H7 (cell line): ENCODE measurements around the gene MYO7B. TPM values are rescaled to one million over a fixed set of nuclear protein-coding genes. Genes with fewer than 3 reads are reported as not detected.

ENCODE experiments used
- DNase-seq: peaks from one replicate; pipeline ENCODE4 v3.0.0; 2012
- H3K27me3 ChIP-seq: 2 replicates; pipeline ENCODE4 v1.6.0; 2011; ENCODE audit warnings: mild to moderate bottlenecking, low read length; ENCODE audit not compliant: control insufficient read depth, insufficient read depth
- H3K36me3 ChIP-seq: replicated peaks from 2 replicates; pipeline ENCODE4 v1.5.1; 2011; ENCODE audit warnings: low read length; ENCODE audit not compliant: control insufficient read depth, insufficient read depth
- H3K4me3 ChIP-seq: 2 replicates; pipeline ENCODE4 v1.5.1; 2011; ENCODE audit warnings: low read depth, mild to moderate bottlenecking, control low read depth, low read length, moderate library complexity; ENCODE audit not compliant: insufficient read depth
- total RNA-seq: library from RNA; depleted of rRNA; stranded (reverse); fragments of >200 nt; shearing (Covaris generic); gene quantifications from 2 replicates; pipeline ENCODE4 v1.2.3, GENCODE V29; 2014

The MYO7B gene
- total RNA-seq, 1 experiment from 2014 or later: not detected

DNA sequence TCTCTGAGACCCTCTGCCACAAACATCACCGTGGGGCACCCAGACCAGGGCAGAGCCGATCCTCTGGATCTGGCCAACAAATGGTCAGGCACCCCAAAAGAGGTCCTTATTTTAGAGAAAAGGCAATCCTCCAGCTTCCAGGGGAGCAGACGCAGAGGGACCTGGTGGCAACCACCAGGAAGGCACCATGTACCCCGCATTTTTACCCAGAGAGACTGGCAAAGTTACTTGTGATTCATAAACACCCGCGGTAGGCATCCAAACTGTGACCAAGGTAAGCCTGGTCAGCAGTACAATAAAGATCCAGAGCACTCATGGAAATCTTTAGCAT lies 129.4 kb downstream of the MYO7B start:
- Histone ChIP-seq H3K36me3 (no peaks in the 10 kb centered on the region), H3K27me3 (peaks cover 12% of the 10 kb centered on the region; the same call in 1 of the 2 replicates), H3K4me3 (no peak overlapping the region; the same call in 1 of the 2 replicates)
- no peak for DNase-seq

DNA sequence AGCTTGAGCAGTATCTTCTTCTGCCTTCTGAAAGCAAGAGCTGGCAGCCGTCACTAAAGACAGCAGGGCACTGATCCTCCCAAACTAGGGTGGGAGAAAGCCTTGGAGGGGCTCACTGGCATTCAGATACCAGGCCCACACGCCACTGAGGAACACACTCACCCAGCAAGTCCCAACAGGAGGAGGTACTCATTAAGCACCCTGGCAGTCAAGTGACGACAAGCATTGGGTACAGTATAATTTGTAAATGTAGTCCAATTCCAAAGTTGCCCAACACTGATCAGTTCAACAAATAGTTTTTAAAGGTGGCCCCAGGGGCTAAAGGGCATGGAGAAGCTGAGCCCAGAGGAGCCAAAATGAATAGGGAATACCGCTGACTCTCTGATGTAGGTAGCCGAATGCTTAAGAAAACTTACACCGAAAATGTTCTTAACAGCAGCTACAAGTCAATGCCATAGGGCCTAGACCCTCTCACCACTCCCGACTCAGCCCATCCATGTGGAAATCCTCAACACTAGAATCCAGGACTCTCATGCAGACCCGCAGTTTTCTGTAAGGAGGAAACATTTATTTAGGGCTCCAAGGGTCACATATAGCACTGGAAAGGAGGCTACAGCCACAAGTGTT lies 129.9 kb downstream of the MYO7B start:
- H3K27me3 ChIP-seq: peaks cover 12% of the 10 kb centered on the region; the same call in 1 of the 2 replicates
- H3K4me3 ChIP-seq: no peak overlapping the region
- H3K36me3 ChIP-seq: no peaks in the 10 kb centered on the region
- DNase-seq: peak; percentile 35

DNA sequence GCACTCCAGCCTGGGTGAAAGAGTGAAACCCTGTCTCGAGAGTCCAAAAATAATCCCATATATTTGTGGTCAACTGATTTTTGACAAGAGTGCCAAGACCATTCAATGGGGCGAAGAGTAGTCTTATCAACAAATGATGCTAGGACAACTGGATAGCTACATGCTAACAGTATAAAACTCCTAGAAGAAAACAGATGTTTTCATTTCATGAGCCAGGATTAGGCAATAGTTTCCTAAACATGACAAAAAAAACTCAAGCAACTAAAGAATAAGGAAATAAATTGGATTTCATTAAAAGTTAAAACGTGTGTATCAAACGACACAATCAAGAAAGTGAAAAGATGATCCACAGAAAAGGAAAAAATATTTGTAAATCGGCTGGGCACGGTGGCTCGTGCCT lies 133.6 kb downstream of the MYO7B start:
- Histone ChIP-seq H3K27me3 (peaks cover 17% of the 10 kb centered on the region), H3K36me3 (no peaks in the 10 kb centered on the region), H3K4me3 (no peak overlapping the region)
- no peak for DNase-seq

DNA sequence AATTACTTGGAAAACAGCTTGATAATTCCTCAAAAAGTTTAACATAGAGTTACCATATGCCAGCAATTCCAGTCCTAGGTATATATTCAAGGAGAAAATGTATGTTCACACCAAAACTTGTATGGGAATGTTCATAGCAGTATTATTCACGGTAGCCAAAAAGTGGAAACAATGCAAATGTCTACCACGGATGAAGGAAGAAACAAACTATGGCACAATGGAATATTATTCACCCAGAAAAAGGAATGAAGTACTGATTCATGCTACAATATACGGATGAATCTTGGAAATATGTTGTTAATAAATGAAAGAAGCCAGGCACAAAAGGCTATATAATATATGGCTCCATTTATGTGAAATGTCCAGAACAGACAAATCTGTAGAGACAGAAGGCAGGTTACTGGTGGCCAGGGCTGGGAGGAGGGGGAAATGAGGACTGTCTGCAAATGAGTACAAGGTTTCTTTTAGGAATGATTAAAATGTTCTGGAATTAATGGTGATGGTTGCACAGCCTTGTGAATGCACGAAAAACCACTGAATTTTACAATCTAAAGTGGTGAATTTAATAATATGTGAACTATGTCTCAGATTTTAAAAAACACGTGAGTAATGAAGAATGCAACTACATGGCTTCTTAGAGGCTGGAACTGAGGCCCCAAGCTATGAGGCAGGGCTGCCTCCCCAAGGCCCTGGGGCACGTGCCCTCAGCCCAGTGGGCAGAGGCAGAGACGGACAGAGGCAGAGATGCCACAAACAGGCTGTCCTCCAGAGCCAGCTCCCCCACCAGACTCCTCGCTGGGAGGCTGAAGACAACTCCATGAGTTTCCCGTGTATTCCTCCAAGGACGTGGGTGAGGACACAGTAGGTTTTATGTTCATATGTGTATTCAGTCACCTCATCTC lies 134.8 kb downstream of the MYO7B start:
- Histone ChIP-seq H3K36me3 (no peaks in the 10 kb centered on the region), H3K27me3 (peaks cover 18% of the 10 kb centered on the region), H3K4me3 (no peak overlapping the region)
- no peak for DNase-seq

DNA sequence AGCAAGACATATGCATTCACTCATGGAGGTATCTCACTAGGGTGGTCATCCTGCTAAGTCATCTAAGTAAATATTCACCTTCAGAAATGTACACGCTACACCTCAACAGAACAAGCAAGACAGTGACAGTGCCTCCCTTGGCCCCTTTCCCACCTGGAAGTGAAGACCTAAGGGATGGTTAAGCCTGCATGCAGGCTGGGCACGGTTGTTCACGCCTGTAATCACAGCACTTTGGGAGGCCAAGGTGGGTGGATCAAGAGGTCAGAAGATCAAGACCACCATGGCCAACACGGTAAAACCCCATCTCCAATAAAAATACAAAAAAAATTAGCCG lies 135.4 kb downstream of the MYO7B start:
- no peaks in the 10 kb centered on the region for H3K36me3 ChIP-seq
- no peak overlapping the region for H3K4me3 ChIP-seq
- DNase-seq: no peak
- peaks cover 24% of the 10 kb centered on the region for H3K27me3 ChIP-seq

DNA sequence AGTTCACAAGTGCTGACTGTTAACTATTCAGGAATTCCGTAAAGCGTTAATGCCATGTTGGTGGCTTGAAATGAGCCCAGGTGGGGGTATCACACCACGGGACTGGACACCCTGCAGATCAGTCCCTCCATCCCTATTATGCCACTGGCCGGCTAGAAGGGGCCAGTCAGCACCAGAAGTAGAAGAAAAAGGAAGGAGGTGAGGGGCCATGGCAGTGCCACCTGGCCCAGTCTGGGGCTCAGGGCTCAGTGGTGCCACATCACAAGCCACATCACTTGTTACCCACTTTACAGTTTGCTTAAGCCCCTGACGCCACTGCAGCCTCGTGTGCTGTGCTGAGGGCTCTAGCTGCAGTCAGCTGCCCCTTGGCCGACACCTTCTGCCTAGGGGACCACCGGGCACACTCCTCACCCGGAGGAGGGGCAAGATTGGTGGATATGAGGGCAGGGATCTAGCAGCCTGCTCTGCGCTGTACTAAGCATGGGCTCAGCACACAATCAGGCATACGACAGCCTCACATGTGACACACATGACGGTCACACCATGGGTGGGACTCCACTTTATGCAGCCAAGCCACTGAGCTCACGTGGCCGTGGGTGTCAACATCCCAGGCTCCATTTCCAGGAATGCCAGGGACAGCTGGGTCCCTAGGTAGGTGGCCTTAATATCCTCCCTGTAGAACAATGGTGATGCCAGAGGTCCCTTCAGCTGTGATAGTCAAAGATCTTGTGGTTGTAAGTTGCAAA lies 136.2 kb downstream of the MYO7B start:
- peaks cover 30% of the 10 kb centered on the region for H3K27me3 ChIP-seq
- H3K4me3 ChIP-seq: no peak overlapping the region
- no peaks in the 10 kb centered on the region for H3K36me3 ChIP-seq
- DNase-seq: peak; percentile 29

DNA sequence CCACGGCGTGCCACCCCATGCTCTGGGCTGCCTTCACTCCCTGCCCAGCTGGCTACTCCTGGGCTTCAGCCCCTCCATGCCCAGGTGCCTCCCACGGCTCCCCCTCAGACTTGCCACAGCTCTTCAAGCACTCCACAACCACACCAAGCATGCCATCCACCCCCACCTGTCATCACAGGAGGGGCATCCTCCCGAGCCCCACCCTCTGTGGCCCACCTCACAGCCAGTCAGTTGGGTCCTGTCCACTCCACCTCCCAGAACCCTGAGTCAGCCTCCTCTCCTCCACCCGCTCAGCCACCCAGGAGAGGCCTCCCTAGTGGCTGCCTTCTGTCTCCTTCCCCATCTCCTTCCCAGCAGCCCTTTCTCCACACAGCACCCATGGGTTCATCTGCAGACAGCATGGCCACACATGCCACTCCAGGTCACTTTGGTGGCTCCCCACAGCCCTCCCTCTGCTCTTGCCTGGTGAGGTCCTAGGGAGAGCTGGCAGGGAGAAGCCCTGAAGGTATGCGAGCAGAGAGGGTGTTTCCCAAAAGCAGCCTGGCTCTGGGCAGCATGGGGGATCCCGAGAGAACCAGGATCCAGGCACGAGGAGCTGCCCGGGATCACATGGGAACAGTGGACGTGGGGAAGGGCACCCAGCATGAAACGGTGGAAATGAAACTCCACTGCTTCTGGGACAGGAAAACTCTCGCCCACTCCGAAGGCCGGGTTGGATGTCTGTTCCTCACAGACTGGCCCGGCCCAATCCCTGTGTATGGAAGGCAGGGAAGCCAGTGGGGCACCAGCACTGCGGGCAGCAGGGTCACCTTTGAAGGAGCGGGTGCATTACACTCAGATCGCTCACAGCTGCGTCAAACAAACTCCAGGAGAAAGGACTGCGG lies 137.1 kb downstream of the MYO7B start:
- peaks cover 39% of the 10 kb centered on the region for H3K27me3 ChIP-seq
- no peak overlapping the region for H3K4me3 ChIP-seq
- no peaks in the 10 kb centered on the region for H3K36me3 ChIP-seq
- peak; percentile 46 for DNase-seq

DNA sequence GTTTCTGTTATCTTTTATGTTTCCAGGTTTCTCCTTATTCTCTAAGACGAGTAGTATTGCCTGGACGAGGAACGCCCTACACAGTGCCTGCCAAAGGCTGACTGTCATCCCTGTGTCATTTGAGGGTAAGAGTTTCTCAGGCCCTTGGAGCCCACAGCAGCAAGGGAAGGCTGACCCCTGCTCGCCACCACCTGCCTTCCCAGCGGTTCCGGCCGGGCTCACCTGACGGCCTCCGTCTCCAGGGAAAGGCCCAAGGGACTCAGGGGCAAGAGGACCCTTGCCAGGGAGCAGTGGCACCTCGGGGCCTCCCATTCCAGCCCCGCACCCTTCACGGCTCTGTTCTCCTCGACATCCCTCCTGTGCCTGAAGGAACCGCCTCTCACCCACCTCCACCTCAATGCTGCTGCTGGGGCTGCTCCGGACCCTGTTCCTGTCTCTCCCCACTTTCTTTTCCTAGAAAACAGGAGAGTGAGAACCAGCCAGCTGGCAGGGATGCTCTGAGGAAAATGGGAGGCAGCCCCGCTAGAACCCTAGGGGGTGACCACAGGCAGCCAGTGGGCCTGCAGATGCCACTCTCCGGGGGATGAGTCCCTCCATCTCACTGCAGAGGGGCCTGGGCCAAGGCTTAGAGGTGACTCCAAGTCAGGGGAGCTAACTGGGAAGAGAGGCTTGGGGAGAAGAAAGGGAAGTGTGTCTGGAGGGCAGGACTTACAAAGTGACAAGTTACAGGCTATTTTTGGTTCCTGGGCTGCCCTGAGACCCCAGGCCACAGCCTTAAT lies 138.0 kb downstream of the MYO7B start:
- Histone ChIP-seq H3K4me3 (no peak overlapping the region), H3K36me3 (no peaks in the 10 kb centered on the region), H3K27me3 (peaks cover 39% of the 10 kb centered on the region)
- DNase-seq: peak; percentile 63

DNA sequence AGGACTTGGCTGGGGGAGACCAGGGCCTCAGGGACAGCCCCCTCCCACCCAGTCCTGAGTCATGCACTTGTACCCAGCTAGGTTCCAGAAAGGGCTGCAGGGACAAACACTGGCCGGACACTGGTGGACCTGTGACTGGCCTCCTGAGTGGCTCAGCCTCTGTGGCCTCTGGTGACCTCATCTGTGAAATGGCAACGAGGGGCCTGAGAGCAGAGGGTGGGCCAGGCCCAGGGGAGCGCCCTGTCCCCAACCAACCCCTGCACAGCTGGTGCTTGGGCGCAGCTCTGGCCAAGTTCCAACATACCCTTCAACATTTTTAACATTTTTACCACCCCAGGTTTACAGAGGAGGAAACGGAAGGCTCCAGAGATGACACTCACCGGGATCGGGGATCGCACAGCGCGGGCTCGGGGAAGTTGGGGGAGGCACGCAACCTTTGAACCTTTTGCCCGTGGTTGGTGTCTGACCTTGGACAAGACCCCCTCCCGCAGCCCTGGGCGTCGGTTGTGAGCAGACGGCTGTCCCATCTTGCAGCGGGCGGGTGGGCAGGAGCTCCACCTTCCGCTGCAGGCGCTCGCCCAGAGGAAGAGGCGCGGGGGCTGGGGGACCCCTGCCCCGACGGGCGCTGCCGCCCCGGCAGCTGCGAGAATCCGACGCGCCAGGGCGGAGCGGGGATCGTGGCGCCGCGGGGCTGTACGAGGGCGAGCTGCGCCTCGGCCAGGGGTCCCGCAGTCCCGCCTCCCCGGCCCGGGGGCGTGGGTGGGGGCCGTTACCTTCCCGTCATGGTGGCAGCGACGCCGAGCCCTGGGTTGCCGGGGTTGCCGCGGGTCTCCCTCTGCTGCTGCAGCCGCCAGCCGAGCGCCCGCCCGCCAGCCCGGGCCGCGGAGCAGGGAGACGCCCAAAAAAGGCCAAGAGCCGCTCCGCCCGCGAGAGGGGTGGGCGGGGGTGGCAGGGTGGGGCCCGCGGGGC lies 139.0 kb downstream of the MYO7B start:
- DNase-seq: peak; percentile 90
- H3K27me3 ChIP-seq: peaks cover 39% of the 10 kb centered on the region
- H3K36me3 ChIP-seq: no peaks in the 10 kb centered on the region
- peak overlapping the region; percentile 52 for H3K4me3 ChIP-seq

DNA sequence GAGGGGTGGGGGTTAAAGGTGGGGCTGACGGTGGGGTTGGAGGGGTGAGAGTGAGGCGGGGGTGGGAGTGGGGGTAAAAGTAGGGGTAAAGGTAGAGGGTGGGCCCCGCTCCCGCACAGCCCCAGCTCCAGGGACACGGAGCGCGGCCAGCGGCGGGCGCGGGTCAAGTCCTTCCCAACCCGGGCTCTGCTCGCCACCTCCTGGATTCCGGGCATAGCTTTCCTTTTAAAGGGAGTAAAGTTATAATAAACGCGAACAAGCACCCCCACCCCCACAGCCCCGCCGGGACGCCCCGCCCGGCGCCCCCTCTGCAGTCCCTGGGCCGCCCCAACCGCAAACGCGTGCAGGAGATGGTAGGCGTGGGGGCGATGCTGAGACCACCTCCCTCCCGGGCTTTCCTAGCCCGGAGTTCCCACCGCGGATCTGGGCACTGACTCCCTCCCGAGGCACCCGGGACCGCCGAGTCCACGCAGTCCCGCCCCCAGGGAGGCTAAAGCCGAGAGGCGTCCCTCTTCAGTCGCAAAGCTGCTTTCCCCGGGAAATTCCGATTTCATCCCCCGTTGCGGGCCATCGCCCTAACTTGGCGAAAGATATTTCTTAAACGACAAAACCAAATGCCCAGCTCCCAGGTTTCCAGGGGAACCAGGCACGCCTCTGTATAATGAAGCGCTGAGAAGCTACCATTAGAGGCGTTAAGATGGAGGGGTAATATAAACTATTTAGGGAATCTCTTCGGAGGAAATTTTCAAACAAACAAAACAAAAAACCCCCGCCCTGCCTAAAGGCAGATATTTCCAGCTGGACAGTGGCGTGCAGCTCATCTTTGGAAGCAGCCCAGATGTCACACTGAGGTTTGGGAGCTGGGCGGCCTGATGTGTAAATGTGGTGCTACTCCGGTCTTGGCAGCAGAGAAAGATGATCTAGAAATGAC lies 140.1 kb downstream of the MYO7B start, which contains the start of gene LIMS2:
Gene LIMS2, minus strand, starts transcription at position 200 of the 931 bp plus-strand sequence. CDS start 506 bp downstream, outside the sequence.
- peak; percentile 89 for DNase-seq
- H3K27me3 ChIP-seq: peaks cover 39% of the 10 kb centered on the region
- no peaks in the 10 kb centered on the region for H3K36me3 ChIP-seq
- peak within 1 kb of the TSS; percentile 52 for H3K4me3 ChIP-seq

DNA sequence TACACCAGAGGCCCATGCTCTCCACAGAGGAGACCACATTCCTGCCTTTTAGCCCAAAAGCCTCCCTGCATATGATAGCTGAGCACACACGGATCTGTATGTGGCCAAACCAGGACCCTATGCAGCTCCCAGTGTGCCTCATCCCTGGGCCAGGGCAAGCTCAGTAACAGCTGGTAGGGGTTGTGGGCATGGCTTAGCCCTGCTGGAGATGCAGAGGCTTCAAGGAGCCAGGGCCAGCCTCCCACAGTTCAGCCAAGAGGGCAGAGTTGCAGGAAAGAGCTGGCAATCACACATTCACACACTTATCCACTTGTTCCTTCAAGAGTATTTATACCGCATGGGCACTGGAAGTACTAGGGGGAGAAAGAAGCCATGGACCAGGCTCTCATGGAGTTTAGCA lies 141.4 kb downstream of the MYO7B start:
- no peak overlapping the region for H3K4me3 ChIP-seq
- no peaks in the 10 kb centered on the region for H3K36me3 ChIP-seq
- peaks cover 39% of the 10 kb centered on the region for H3K27me3 ChIP-seq
- DNase-seq: no peak

DNA sequence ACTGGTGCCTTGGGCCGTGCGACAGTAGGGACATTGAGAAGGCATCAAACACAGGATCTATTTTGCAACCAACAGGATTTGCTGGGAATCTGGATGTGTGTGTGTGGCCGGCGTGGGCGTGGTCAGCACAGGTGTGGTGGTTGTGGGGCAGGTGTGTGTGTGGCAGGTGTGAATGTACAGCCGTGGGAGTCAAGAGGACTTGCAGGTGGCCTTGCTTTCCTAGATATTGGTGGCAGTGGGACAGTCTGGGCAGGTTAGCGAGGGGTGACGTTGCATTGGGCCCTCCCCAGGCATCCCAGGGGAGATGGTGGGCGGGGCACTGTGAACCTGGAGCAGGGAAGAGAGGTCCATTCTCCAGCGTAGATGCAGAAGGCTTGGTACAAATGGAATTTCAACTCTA lies 143.0 kb downstream of the MYO7B start:
- Histone ChIP-seq H3K27me3 (peaks cover 36% of the 10 kb centered on the region), H3K36me3 (no peaks in the 10 kb centered on the region), H3K4me3 (no peak overlapping the region)
- DNase-seq: no peak
